HepG2 (cell line): ENCODE measurements around the gene RASSF4. TPM values are rescaled to one million over a fixed set of nuclear protein-coding genes. Genes with fewer than 3 reads are reported as not detected.

Experiments used
- ATAC-seq: fragments of 200-7000 bp; cut with Tn5 transposase; 3 replicates; pipeline ENCODE4 v1.9.1; 2020; ENCODE audit warnings: mild to moderate bottlenecking, moderate library complexity
- BruUV-seq: library from RNA; stranded (reverse); fragments of 400-500 nt; replicated peaks from 2 replicates; lab custom pipeline; 2021; lab: Mats Ljungman, UMichigan
- CTCF ChIA-PET: fragments of 300-600 bp; formaldehyde crosslinking; extraction: SDS; loops from one replicate; lab custom pipeline; 2021; ENCODE audit warnings: low total read pairs, inconsistent platforms, low intra/inter-chr PET ratio; lab: Yijun Ruan, JAX
- POLR2A ChIA-PET: fragments of 350-600 bp; sonication (Branson Sonifier 250); formaldehyde crosslinking; loops from one replicate; lab custom pipeline; 2020; ENCODE audit warnings: antibody characterized with exemption, inconsistent platforms; lab: Yijun Ruan, JAX
- DNase-seq: peaks from one replicate; pipeline ENCODE4 v3.0.0-alpha.2; 2015; ENCODE audit warnings: low spot score
- FAIRE-seq: peaks from 3 replicates; lab custom pipeline; 2011; peaks lifted over from hg19 to GRCh38; lab: Jason Lieb, UNC
- H2AFZ ChIP-seq: one replicate; pipeline ENCODE4 v1.6.1; 2011; ENCODE audit warnings: low read length, inconsistent platforms
- H3K27ac ChIP-seq: fragments of 300-600 bp; 3 replicates; pipeline ENCODE4 v1.8.0; 2011; ENCODE audit warnings: mixed run types, mild to moderate bottlenecking, mixed read lengths, low read length, inconsistent platforms; ENCODE audit not compliant: insufficient read depth; ENCODE audit errors: extremely low read length
- H3K27me3 ChIP-seq, 2 experiments: fragments of 200-600 bp in 1 of 2; 2 replicates in 1 of 2; 3 replicates in 1 of 2; pipeline versions ENCODE4 v1.6.0 to v1.8.0; 2011; ENCODE audit warnings: low read length in 2 of 2, mild to moderate bottlenecking in 2 of 2, moderate library complexity in 2 of 2, inconsistent platforms in 1 of 2; ENCODE audit not compliant: insufficient read depth in 2 of 2, control insufficient read depth in 1 of 2
- H3K36me3 ChIP-seq, 2 experiments: fragments of 200-600 bp in 1 of 2; replicated peaks in 1 of 2; 2 replicates in 1 of 2; 3 replicates in 1 of 2; pipeline versions ENCODE4 v1.5.1 to v1.8.0; 2011; ENCODE audit warnings: low read length in 2 of 2, inconsistent platforms in 1 of 2; ENCODE audit not compliant: insufficient read depth in 2 of 2, control insufficient read depth in 1 of 2
- H3K4me1 ChIP-seq: 2 replicates; pipeline ENCODE4 v1.5.1; 2012; ENCODE audit warnings: low read length, inconsistent platforms; ENCODE audit not compliant: insufficient read depth
- H3K4me2 ChIP-seq: 2 replicates; pipeline ENCODE4 v1.6.0; 2011; ENCODE audit warnings: low read depth, low read length, inconsistent platforms
- H3K4me3 ChIP-seq, 3 experiments: fragments of 200-600 bp in 1 of 3; sonication (generic), shearing (Covaris generic) in 1 of 3; replicated peaks in 1 of 3; 2 replicates each; pipeline ENCODE4 v1.5.1; 2011 to 2016; ENCODE audit warnings: low read length in 3 of 3, inconsistent platforms in 2 of 3, low read depth in 2 of 3, mild to moderate bottlenecking in 2 of 3, control low read depth in 1 of 3, mixed read lengths in 1 of 3; ENCODE audit not compliant: insufficient read depth in 1 of 3
- H3K79me2 ChIP-seq: one replicate; pipeline ENCODE4 v1.6.1; 2011; ENCODE audit warnings: low read length, inconsistent platforms; ENCODE audit not compliant: insufficient read depth
- H3K9ac ChIP-seq: 2 replicates; pipeline ENCODE4 v1.6.0; 2011; ENCODE audit warnings: mild to moderate bottlenecking, low read depth, low read length, inconsistent platforms; ENCODE audit not compliant: insufficient read depth
- H3K9me3 ChIP-seq: 2 replicates; pipeline ENCODE4 v1.5.1; 2012; ENCODE audit warnings: mild to moderate bottlenecking, low read length
- H4K20me1 ChIP-seq: 2 replicates; pipeline ENCODE4 v1.6.0; 2011; ENCODE audit warnings: inconsistent platforms, mild to moderate bottlenecking, low read length, moderate library complexity; ENCODE audit not compliant: insufficient read depth
- DNMT1 ChIP-seq: sonication (generic); formaldehyde crosslinking; IDR thresholded peaks from 2 replicates; pipeline ENCODE4 v1.5.1; 2020; ENCODE audit warnings: mild to moderate bottlenecking, missing genetic modification reagents
- HCFC1 ChIP-seq: fragments of 150-350 bp; IDR thresholded peaks from 2 replicates; pipeline ENCODE4 v1.6.1; 2014; ENCODE audit warnings: low read depth, low read length
- HMGXB4 ChIP-seq, 2 experiments: sonication (generic) in 1 of 2; formaldehyde crosslinking in 1 of 2; IDR thresholded peaks; 2 replicates each; pipeline versions ENCODE4 v1.4.0 to v1.6.1; 2018 to 2020; ENCODE audit warnings: missing genetic modification reagents in 2 of 2, borderline replicate concordance in 1 of 2, low read depth in 1 of 2, mild to moderate bottlenecking in 1 of 2, missing biosample characterization in 1 of 2
- HNRNPL ChIP-seq: fragments of 200-400 bp; formaldehyde crosslinking; IDR thresholded peaks from 2 replicates; pipeline ENCODE4 v1.6.1; 2017; ENCODE audit warnings: mild to moderate bottlenecking, low read depth, low read length
- MZF1 ChIP-seq: sonication (generic); formaldehyde crosslinking; IDR thresholded peaks from 2 replicates; pipeline ENCODE4 v1.8.1; 2023; ENCODE audit warnings: mild to moderate bottlenecking, missing genetic modification reagents, borderline replicate concordance
- NCOA5 ChIP-seq: sonication (generic); formaldehyde crosslinking; IDR thresholded peaks from 2 replicates; pipeline ENCODE4 v1.4.0; 2020; ENCODE audit warnings: missing genetic modification reagents
- RBM22 ChIP-seq: fragments of 200-400 bp; formaldehyde crosslinking; optimal IDR thresholded peaks from 2 replicates; pipeline ENCODE3; 2017; ENCODE audit warnings: mild to moderate bottlenecking, low read length, moderate library complexity
- SNRNP70 ChIP-seq: fragments of 200-400 bp; formaldehyde crosslinking; IDR thresholded peaks from 2 replicates; pipeline ENCODE4 v1.6.1; 2017; ENCODE audit warnings: mild to moderate bottlenecking, low read depth, low read length, moderate library complexity
- SP2 ChIP-seq: sonication (generic); formaldehyde crosslinking; IDR thresholded peaks from 2 replicates; pipeline ENCODE4 v1.5.1; 2020; ENCODE audit warnings: mild to moderate bottlenecking, missing genetic modification reagents
- ZFX ChIP-seq: sonication (generic); formaldehyde crosslinking; IDR thresholded peaks from 2 replicates; pipeline ENCODE4 v1.4.0; 2020; ENCODE audit warnings: mild to moderate bottlenecking, low read depth, missing genetic modification reagents, moderate library complexity
- ZMAT5 ChIP-seq: sonication (generic); formaldehyde crosslinking; IDR thresholded peaks from 2 replicates; pipeline ENCODE4 v1.5.0; 2020; ENCODE audit warnings: mild to moderate bottlenecking, low read depth, missing genetic modification reagents, borderline replicate concordance
- ZNF263 ChIP-seq: sonication (generic); formaldehyde crosslinking; IDR thresholded peaks from 2 replicates; pipeline ENCODE4 v1.4.0; 2020; ENCODE audit warnings: missing genetic modification reagents
- ZNF414 ChIP-seq: sonication (generic); formaldehyde crosslinking; IDR thresholded peaks from 2 replicates; pipeline ENCODE4 v1.5.0; 2020; ENCODE audit warnings: missing genetic modification reagents
- ZNF510 ChIP-seq: sonication (generic); formaldehyde crosslinking; IDR thresholded peaks from 2 replicates; pipeline ENCODE4 v1.4.0; 2020; ENCODE audit warnings: low read depth, mild to moderate bottlenecking, missing genetic modification reagents
- ZNF629 ChIP-seq: sonication (generic); formaldehyde crosslinking; conservative IDR thresholded peaks from 2 replicates; pipeline ENCODE4 v1.5.0; 2020; ENCODE audit warnings: missing genetic modification reagents
- ZNF790 ChIP-seq: sonication (generic); formaldehyde crosslinking; IDR thresholded peaks from 2 replicates; pipeline ENCODE4 v1.8.0; 2022; ENCODE audit warnings: missing genetic modification reagents, mild to moderate bottlenecking, borderline replicate concordance
- ZNF839 ChIP-seq: sonication (generic); formaldehyde crosslinking; IDR thresholded peaks from 2 replicates; pipeline ENCODE4 v1.4.0; 2020; ENCODE audit warnings: missing genetic modification reagents, mild to moderate bottlenecking, borderline replicate concordance
- WGBS: methylation state at CpG from one replicate; pipeline ENCODE4 v1.1.6; 2017; ENCODE audit warnings: low lambda C conversion rate; 5-methylcytosine and 5-hydroxymethylcytosine counted together
- in situ Hi-C: cut with HindIII; loops from 2 replicates; pipeline ENCODE4 v1.10.0; 2017; ENCODE audit warnings: low pct_unique_long_range_greater_than_20kb; ENCODE audit not compliant: extremely low pct_ligation_motif_present
- intact Hi-C: fragments of 100-400 bp; cut with micrococcal nuclease; formaldehyde crosslinking; loops from one replicate; pipeline ENCODE4 v1.10.0; 2022; ENCODE audit not compliant: unreplicated experiment
- polyA plus RNA-seq, 8 experiments: library from polyadenylated mRNA; depleted of rRNA in 3 of 8; stranded (reverse) in 7 of 8; unstranded in 1 of 8; fragments of >200 nt; fragmentation: Illumina TruSeq in 4 of 8; extraction: Trizol in 4 of 8; gene quantifications; 2 replicates each; pipeline versions ENCODE4 v1.2.1 to v1.2.3, GENCODE V29; 2011 to 2016; ENCODE audit warnings: low read depth in 4 of 8, missing spikeins in 1 of 8, mixed read lengths in 1 of 8; ENCODE audit not compliant: insufficient read depth in 1 of 8
- total RNA-seq, 5 experiments: library from RNA; depleted of rRNA; stranded (reverse); fragments of >200 nt; fragmentation: Illumina TruSeq; extraction: Trizol; gene quantifications; 2 replicates each; pipeline ENCODE4 v1.2.3, GENCODE V29; 2016; ENCODE audit warnings: low read depth in 1 of 5
- TF ChIP-seq, protein P1 (sequence below): sonication (generic); formaldehyde crosslinking; IDR thresholded peaks from 2 replicates; pipeline ENCODE4 v1.4.0; 2020; ENCODE audit warnings: missing genetic modification reagents
- TF ChIP-seq, protein P2 (sequence below): sonication (generic); formaldehyde crosslinking; IDR thresholded peaks from 2 replicates; pipeline ENCODE4 v1.5.0; 2020; ENCODE audit warnings: mild to moderate bottlenecking, missing genetic modification reagents

RASSF4 gene
- total and polyA plus RNA-seq, 2 of the 13 experiments (the other 11 are each of a cell fraction or from before 2014, with no cell fraction given), result 34.0 to 51.7 TPM

DNA sequence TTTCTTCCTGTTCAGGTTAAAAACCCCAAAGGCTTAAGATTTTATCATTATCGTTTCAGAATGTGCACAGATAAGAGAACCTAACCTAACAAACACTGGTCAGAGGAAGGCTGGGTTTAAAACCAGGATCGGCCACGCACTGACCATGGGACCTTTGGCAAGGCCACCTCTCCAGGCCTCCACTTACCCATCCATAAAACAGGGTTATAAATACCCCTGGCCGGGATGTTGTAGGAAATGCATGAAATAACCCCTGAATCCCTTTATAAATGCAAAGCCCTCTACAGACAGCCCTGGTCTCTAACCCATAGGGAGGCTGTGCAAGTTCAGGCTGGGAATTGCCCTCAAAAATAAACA lies 18.6 kb downstream of the RASSF4 start:
- H3K9me3 ChIP-seq, result no peaks in the 10 kb centered on the region
- WGBS, result 3% methylated on average over 4 of the region's 4 CpGs
- peaks cover 33% of the 10 kb centered on the region for H3K79me2 ChIP-seq
- ChIA-PET CTCF (no interaction called here), POLR2A (interaction anchor here (0.6 to 12.6 kb wide), 19 partner anchors 13 to 1569 kb away, joined by 3 to 863 read pairs (median 9); partner anchors contain the start of genes HNRNPF, RASSF4, TMEM72 and ZNF22)
- H3K27me3 ChIP-seq, result no peaks in the 10 kb centered on the region; a peak in 1 of 5 replicates
- H3K4me2 ChIP-seq, result peak overlapping the region; percentile 90
- in situ Hi-C loops (loop anchor here (5.0 kb wide), 1 partner anchor 46 kb away; no protein-coding TSS in a partner anchor), intact Hi-C loops (no loop called here)
- DNase-seq, result no peak
- peak; percentile 46 for FAIRE-seq
- no peak overlapping the region for H2AFZ ChIP-seq
- peaks cover 77% of the 10 kb centered on the region for H3K4me1 ChIP-seq
- peak overlapping the region; percentile 64 to 89 (median 78) for H3K4me3 ChIP-seq
- H3K9ac ChIP-seq, result peak overlapping the region; percentile 95
- BruUV-seq, result TSS peak; percentile 84
- peaks cover under 1 to 25% of the 10 kb centered on the region in 2 experiments; a peak in 3 of 5 replicates for H3K36me3 ChIP-seq
- H3K27ac ChIP-seq, result peak overlapping the region; percentile 97
- ATAC-seq, result no peak
- H4K20me1 ChIP-seq, result peaks cover 40% of the 10 kb centered on the region
- TF ChIP-seq ZNF510 (CRISPR knock-in tag) (0 out of 2 replicates have a peak, but pooled peaks have one; percentile 29), MZF1 (CRISPR knock-in tag) (no peak), HNRNPL (no peak), HMGXB4 (CRISPR knock-in tag; IDR thresholded peaks at IDR 0.05; ENCODE audit: borderline replicate concordance in 1 of 2, low read depth in 1 of 2) (peak in 1 of 2 experiments; percentile 30; a peak in 2 of 4 replicates), ZNF263 (CRISPR knock-in tag) (no peak), ZNF839 (CRISPR knock-in tag) (0 out of 2 replicates have a peak, but pooled peaks have one; percentile 41), ZNF414 (CRISPR knock-in tag) (0 out of 2 replicates have a peak, but pooled peaks have one; percentile 14), ZMAT5 (CRISPR knock-in tag) (peak; percentile 79; the same call in 1 of the 2 replicates), DNMT1 (no peak), SNRNP70 (no peak), SP2 (CRISPR knock-in tag) (no peak), NCOA5 (CRISPR knock-in tag) (0 out of 2 replicates have a peak, but pooled peaks have one; percentile 20), ZNF629 (CRISPR knock-in tag) (peak; percentile 83; the same call in 1 of the 2 replicates), ZFX (CRISPR knock-in tag) (peak; percentile 9; the same call in 1 of the 2 replicates), ZNF790 (CRISPR knock-in tag) (0 out of 2 replicates have a peak, but pooled peaks have one; percentile 38), HCFC1 (no peak), RBM22 (peak; percentile 10)
- TF ChIP-seq, protein P1, sequence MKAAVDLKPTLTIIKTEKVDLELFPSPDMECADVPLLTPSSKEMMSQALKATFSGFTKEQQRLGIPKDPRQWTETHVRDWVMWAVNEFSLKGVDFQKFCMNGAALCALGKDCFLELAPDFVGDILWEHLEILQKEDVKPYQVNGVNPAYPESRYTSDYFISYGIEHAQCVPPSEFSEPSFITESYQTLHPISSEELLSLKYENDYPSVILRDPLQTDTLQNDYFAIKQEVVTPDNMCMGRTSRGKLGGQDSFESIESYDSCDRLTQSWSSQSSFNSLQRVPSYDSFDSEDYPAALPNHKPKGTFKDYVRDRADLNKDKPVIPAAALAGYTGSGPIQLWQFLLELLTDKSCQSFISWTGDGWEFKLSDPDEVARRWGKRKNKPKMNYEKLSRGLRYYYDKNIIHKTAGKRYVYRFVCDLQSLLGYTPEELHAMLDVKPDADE (CRISPR knock-in tag), result peak; percentile 62; the same call in 1 of the 2 replicates
- TF ChIP-seq, protein P2, sequence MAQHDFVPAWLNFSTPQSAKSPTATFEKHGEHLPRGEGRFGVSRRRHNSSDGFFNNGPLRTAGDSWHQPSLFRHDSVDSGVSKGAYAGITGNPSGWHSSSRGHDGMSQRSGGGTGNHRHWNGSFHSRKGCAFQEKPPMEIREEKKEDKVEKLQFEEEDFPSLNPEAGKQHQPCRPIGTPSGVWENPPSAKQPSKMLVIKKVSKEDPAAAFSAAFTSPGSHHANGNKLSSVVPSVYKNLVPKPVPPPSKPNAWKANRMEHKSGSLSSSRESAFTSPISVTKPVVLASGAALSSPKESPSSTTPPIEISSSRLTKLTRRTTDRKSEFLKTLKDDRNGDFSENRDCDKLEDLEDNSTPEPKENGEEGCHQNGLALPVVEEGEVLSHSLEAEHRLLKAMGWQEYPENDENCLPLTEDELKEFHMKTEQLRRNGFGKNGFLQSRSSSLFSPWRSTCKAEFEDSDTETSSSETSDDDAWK (CRISPR knock-in tag), result no peak
